ENCODE measurements around the gene RASGRF1.

- TF ChIP-seq ZNF274 (IDR thresholded peaks at IDR 0.05; ENCODE audit: low read depth, low read length) = no peak
- TF ChIP-seq YY1 (IDR thresholded peaks at IDR 0.05; ENCODE audit: insufficient read depth, insufficient read length) = no peak
- TF ChIP-seq SUZ12 (IDR thresholded peaks at IDR 0.05; ENCODE audit: extremely low read depth, insufficient read depth, insufficient read length) = no peak
Observed at GRCh38 chr15:79002581-79002980, 88.0 kb downstream of the RASGRF1 start.

Measured in NT2/D1 (cell line).